Measurements from ENCODE around the gene APOOL.

- TF ChIP-seq CTCF (tag by site-specific recombination; IDR thresholded peaks at IDR 0.05) = no peak
- TF ChIP-seq EGR2 (tag by site-specific recombination; IDR thresholded peaks at IDR 0.05; ENCODE audit: low read depth) = no peak
- TF ChIP-seq RBAK (tag by site-specific recombination; IDR thresholded peaks at IDR 0.05) = no peak
- TF ChIP-seq INSM2 (tag by site-specific recombination; IDR thresholded peaks at IDR 0.05) = no peak
- no peak for TF ChIP-seq YY2 (tag by site-specific recombination; IDR thresholded peaks at IDR 0.05)
- no peak for TF ChIP-seq GLI4 (tag by site-specific recombination; IDR thresholded peaks at IDR 0.05)
- no peak for TF ChIP-seq ZNF362 (tag by site-specific recombination; IDR thresholded peaks at IDR 0.05)
- no peak for TF ChIP-seq ZNF10 (tag by site-specific recombination; IDR thresholded peaks at IDR 0.05)
- TF ChIP-seq TCF7L2 (IDR thresholded peaks at IDR 0.05; ENCODE audit: borderline replicate concordance, low read depth, low read length) = no peak
- no peak for TF ChIP-seq ZNF548 (tag by site-specific recombination; IDR thresholded peaks at IDR 0.05)
Observed at GRCh38 chrX:85114776-85115175, 111.1 kb downstream of the APOOL start.

Data from HEK293 (cell line).